Testis (tissue), 3 donors: ENCODE measurements around the gene NUCB1. TPM values are rescaled to one million over a fixed set of nuclear protein-coding genes. Genes with fewer than 3 reads are reported as not detected.
"Not testable (repeated sequence)": the region's sequence is repeated elsewhere in the genome, so short reads cannot be mapped to it uniquely, and the experiment has no call there.

ENCODE experiments used
- DNase-seq: peaks from one replicate; pipeline ENCODE4 v3.0.0-alpha.2; 2019
- H3K27ac ChIP-seq, 2 donors: fragments of 200-600 bp; sonication (generic); one replicate each; pipeline ENCODE4 v1.5.1; 2019
- H3K27me3 ChIP-seq: fragments of 200-600 bp; sonication (generic); one replicate; pipeline ENCODE4 v1.5.1; 2019
- H3K36me3 ChIP-seq: fragments of 200-600 bp; sonication (generic); one replicate; pipeline ENCODE4 v1.5.1; 2017; ENCODE audit warnings: low read depth; ENCODE audit errors: missing control alignments
- H3K4me1 ChIP-seq: fragments of 200-600 bp; sonication (generic); one replicate; pipeline ENCODE4 v1.5.1; 2019
- H3K4me3 ChIP-seq, 2 donors: fragments of 200-600 bp; sonication (generic); one replicate each; pipeline ENCODE4 v1.5.1; 2017 to 2019
- H3K9me3 ChIP-seq: fragments of 200-600 bp; sonication (generic); one replicate; pipeline ENCODE4 v1.5.1; 2017
- CTCF ChIP-seq, 3 experiments: fragments of 450-650 bp in 2 of 3; fragments of 200-600 bp in 1 of 3; sonication (generic) in 1 of 3; IDR thresholded peaks; one replicate each; pipeline ENCODE4 v1.5.1; 2016 to 2019; ENCODE audit warnings: antibody characterized with exemption in 3 of 3, mild to moderate bottlenecking in 2 of 3, moderate library complexity in 1 of 3
- POLR2A ChIP-seq: fragments of 450-650 bp; IDR thresholded peaks from one replicate; pipeline ENCODE4 v1.6.1; 2017; ENCODE audit warnings: antibody characterized with exemption, mild to moderate bottlenecking, moderate library complexity
- WGBS, 2 donors: methylation state at CpG; one replicate each; pipeline ENCODE4 v1.1.5; 2018; 5-methylcytosine and 5-hydroxymethylcytosine counted together
- intact Hi-C: fragments of 100-400 bp; cut with DNase I; formaldehyde crosslinking; loops from one replicate; pipeline ENCODE4 v1.15.1; 2023; ENCODE audit warnings: low total_unique reads
- polyA plus RNA-seq: library from polyadenylated mRNA; stranded (reverse); fragments of 350-450 nt; fragmentation: Illumina TruSeq; extraction: RNeasy Lipid Tissue Mini Kit (QIAGEN cat#74804); gene quantifications from one replicate; pipeline ENCODE4 v1.2.3, GENCODE V29; 2014; ENCODE audit warnings: low read depth, low replicate concordance; ENCODE audit not compliant: insufficient read depth
- total RNA-seq, 2 donors: library from RNA; depleted of rRNA; stranded (reverse); fragments of >200 nt; gene quantifications; one replicate each; pipeline ENCODE4 v1.2.3, GENCODE V29; 2016

Gene NUCB1
- total and polyA plus RNA-seq, 3 donors from 2014 or later = 136 to 208 (median 139) TPM

GRCh38 chr19:48868114-48868886 is 31.8 kb upstream of the NUCB1 start, which contains the start of gene PLEKHA4:
Gene PLEKHA4, minus strand, starts transcription at chr19:48868617. Its CDS starts 997 bp downstream, at chr19:48867620.
- Histone ChIP-seq H3K4me1 (peaks cover 28% of the 10 kb centered on the region), H3K9me3 (no peaks in the 10 kb centered on the region), H3K4me3 (peak within 1 kb of the TSS in 1 of 2 donors; percentile 36), H3K27ac (peak within 1 kb of the TSS; percentile 81 to 86), H3K36me3 (no peaks in the 10 kb centered on the region), H3K27me3 (no peaks in the 10 kb centered on the region)
- peak; percentile 76 for DNase-seq
- TF ChIP-seq POLR2A (no peak), CTCF (IDR thresholded peaks at IDR 0.05) (no peak)
- intact Hi-C loops = no loop called here
- 28 to 32% methylated on average over 10 to 11 of the region's 11 CpGs for WGBS, 2 donors

GRCh38 chr19:48870048-48870447 is 30.1 kb upstream of the NUCB1 start:
- no peak for TF ChIP-seq POLR2A
- TF ChIP-seq CTCF (IDR thresholded peaks at IDR 0.05) = no peak
- intact Hi-C loops = no loop called here
- Histone ChIP-seq H3K27ac (no peak overlapping the region), H3K4me1 (peaks cover 31% of the 10 kb centered on the region), H3K4me3 (no peak overlapping the region), H3K36me3 (no peaks in the 10 kb centered on the region), H3K27me3 (no peaks in the 10 kb centered on the region), H3K9me3 (no peaks in the 10 kb centered on the region)
- DNase-seq = no peak
- WGBS, 2 donors = 94 to 95% methylated on average over 9 of the region's 9 CpGs

- Histone ChIP-seq H3K4me1 (peaks cover 44% of the 10 kb centered on the region), H3K27ac (peak overlapping the region; percentile 100), H3K4me3 (peak overlapping the region; percentile 98 to 100)
- H3K9me3 ChIP-seq, H3K36me3 ChIP-seq, H3K27me3 ChIP-seq, DNase-seq, intact Hi-C loops: not testable (repeated sequence)
- WGBS, 2 donors = 53 to 70% methylated on average over 24 to 31 of the region's 31 CpGs
Measured at GRCh38 chr19:48871471-48872181, 28.5 kb upstream of the NUCB1 start.

GRCh38 chr19:48872182-48872883 is 27.8 kb upstream of the NUCB1 start, which contains the start of gene PPP1R15A:
Gene PPP1R15A, plus strand, starts transcription at chr19:48872421. Its CDS starts 813 bp downstream, at chr19:48873234.
- Histone ChIP-seq H3K27ac (peak within 1 kb of the TSS; percentile 100), H3K27me3 (no peaks in the 10 kb centered on the region), H3K9me3 (no peaks in the 10 kb centered on the region), H3K4me1 (peaks cover 38% of the 10 kb centered on the region), H3K36me3 (no peaks in the 10 kb centered on the region), H3K4me3 (peak within 1 kb of the TSS; percentile 98 to 100)
- intact Hi-C loops = no loop called here
- WGBS, 2 donors = 0% methylated on average over 46 to 53 of the region's 53 CpGs
- TF ChIP-seq POLR2A = peak; percentile 98
- TF ChIP-seq CTCF (IDR thresholded peaks at IDR 0.05) = peak in 2 of 3 experiments; percentile 46 to 62
- peak; percentile 99 for DNase-seq
